Effector memory CD4-positive, alpha-beta T cell (primary cell): ENCODE data around the gene RGR.

Source experiments
- DNase-seq, 3 donors: peaks; one replicate each; pipeline ENCODE4 v3.0.0-alpha.2; 2020
- H3K27ac ChIP-seq: 2 replicates; pipeline ENCODE4 v1.7.0; 2013; ENCODE audit warnings: mild to moderate bottlenecking, low read length, moderate library complexity; ENCODE audit not compliant: insufficient read depth, poor library complexity, severe bottlenecking
- H3K27me3 ChIP-seq: replicated peaks from 2 replicates; pipeline ENCODE4 v1.7.0; 2013; ENCODE audit warnings: mild to moderate bottlenecking, low read length; ENCODE audit not compliant: insufficient read depth, control insufficient read depth, poor library complexity, severe bottlenecking
- H3K36me3 ChIP-seq: 2 replicates; pipeline ENCODE4 v1.7.0; 2013; ENCODE audit warnings: mild to moderate bottlenecking, low read length, moderate library complexity; ENCODE audit not compliant: control insufficient read depth, insufficient read depth
- H3K4me1 ChIP-seq: 2 replicates; pipeline ENCODE4 v1.7.0; 2013; ENCODE audit warnings: low read length, mild to moderate bottlenecking; ENCODE audit not compliant: control insufficient read depth, insufficient read depth, poor library complexity, severe bottlenecking
- H3K4me3 ChIP-seq: 2 replicates; pipeline ENCODE4 v1.7.0; 2013; ENCODE audit warnings: low read length, low read depth, mild to moderate bottlenecking; ENCODE audit not compliant: insufficient read depth, poor library complexity, severe bottlenecking
- H3K9me3 ChIP-seq: 2 replicates; pipeline ENCODE4 v1.7.0; 2013; ENCODE audit warnings: mild to moderate bottlenecking, low read length, moderate library complexity; ENCODE audit not compliant: control insufficient read depth

The RGR gene

DNA sequence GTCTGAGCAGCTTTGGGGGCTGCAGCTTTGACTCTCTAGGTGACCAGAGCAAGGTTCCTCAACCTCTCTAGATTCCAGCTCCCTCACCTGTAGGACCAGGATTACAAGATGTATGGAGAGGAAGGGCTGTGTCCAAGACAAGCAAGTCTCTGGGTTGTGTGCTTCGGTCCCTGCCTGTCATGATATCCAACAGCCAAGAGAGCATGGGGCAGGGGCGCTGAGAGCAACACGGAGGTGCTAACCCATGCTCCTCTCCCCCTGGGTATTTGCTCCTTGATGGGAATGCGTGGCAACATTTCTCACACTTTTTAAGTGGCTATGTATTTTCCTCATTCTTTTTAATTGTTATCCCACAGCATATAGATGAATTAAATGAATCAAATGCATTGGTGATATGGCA is 40.2 kb upstream of the RGR start:
- no peak for DNase-seq
- Histone ChIP-seq H3K9me3 (no peaks in the 10 kb centered on the region), H3K27ac (no peak overlapping the region)

DNA sequence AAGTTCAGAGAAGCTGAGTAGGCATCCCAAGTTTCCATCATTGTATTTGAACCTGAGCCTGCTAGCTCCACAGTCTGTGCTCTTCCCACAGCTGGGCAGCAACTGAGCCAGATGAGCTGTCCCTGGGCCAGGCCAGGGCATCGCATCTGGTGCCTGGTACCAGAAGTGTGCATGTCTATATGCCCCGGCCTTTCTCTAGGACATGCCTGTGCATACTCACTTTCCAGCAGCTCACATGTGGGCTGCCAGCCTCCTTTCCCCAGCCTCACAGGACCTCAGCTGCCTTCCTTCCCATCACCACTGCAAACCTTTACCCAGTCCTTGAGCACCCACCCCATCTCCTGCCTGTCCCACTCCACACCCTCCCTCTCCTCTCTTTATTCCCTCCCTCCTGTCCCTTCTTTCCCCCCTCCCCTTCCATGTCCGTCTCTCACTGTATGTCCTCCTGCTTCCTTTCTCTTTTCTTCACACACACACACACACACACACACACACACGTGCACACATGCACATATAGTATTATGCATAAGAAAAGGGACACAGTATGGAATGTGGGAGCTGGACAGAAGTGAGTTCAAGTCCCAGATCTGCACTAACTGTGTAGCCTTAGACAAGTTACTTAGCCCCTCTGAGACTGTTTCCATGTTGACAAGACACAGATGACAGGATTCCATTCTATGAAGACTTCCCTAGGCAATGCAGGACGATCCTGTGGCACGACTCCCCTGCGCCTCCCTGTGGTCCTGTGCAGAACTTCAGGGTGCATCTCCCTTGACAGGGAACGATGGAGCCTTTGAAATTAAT is 39.6 kb upstream of the RGR start:
- DNase-seq, result peak; percentile 19 to 32 (median 32)
- H3K27me3 ChIP-seq, result no peaks in the 10 kb centered on the region
- H3K4me1 ChIP-seq, result no peaks in the 10 kb centered on the region
- H3K9me3 ChIP-seq, result no peaks in the 10 kb centered on the region
- H3K27ac ChIP-seq, result no peak overlapping the region
- H3K4me3 ChIP-seq, result no peak overlapping the region
- no peaks in the 10 kb centered on the region for H3K36me3 ChIP-seq

More for the DNA sequence above, 40.2 kb upstream of the RGR start:
- Histone ChIP-seq H3K36me3 (no peaks in the 10 kb centered on the region), H3K4me3 (no peak overlapping the region), H3K4me1 (no peaks in the 10 kb centered on the region), H3K27me3 (no peaks in the 10 kb centered on the region)

DNA sequence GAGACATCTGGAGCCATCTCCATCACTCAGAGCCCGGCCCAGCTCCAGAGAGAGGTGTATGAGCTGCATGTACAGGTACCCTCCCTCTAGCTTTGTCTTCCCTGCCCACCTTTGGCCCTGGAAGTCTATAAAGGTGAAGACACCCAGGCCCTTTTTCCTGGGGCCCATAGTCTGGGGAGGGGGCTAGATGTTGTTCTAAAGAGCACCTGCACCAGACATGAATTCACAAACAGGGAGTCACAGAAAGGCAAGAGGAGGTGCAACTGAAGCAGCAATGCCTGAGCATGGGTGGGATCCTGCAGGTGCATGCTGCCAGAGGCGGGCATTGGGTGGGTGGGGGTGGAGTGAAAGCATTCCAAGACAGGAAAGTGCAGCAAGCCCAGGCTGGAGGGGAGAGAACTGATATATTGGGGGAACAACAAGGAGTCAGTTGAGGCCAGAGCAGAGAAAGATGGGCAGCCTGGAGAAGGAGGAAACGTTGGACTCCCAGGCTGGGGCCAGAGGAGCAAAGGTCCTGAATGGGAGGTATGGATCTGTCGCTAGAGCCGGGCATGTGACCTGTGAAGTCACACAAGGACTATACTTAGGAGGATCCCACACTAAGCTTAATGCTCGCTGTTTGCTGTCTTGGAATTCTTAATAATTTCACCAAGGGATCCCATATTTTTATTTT is 38.9 kb upstream of the RGR start:
- Histone ChIP-seq H3K36me3 (no peaks in the 10 kb centered on the region), H3K4me3 (no peak overlapping the region), H3K27me3 (no peaks in the 10 kb centered on the region), H3K27ac (no peak overlapping the region), H3K9me3 (no peaks in the 10 kb centered on the region), H3K4me1 (no peaks in the 10 kb centered on the region)
- no peak for DNase-seq

DNA sequence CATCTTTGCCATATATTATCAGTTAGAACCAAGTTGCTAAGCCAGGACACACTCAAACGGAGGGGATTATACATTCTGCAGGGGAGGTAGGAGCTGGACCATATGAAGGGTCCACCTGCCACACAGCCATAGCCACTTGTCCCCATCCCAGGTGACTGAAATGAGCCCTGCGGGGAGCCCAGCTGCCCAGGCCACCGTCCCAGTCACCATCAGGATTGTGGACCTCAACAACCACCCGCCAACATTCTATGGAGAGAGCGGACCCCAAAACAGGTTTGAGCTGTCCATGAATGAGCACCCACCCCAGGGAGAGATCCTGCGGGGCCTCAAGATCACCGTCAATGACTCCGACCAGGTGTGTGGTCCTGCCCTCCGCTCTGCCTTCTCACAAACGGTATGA is 36.8 kb upstream of the RGR start:
- H3K27ac ChIP-seq, result no peak overlapping the region
- H3K9me3 ChIP-seq, result no peaks in the 10 kb centered on the region
- no peak overlapping the region for H3K4me3 ChIP-seq
- H3K4me1 ChIP-seq, result no peaks in the 10 kb centered on the region
- H3K36me3 ChIP-seq, result no peaks in the 10 kb centered on the region
- DNase-seq, result no peak
- no peaks in the 10 kb centered on the region for H3K27me3 ChIP-seq

DNA sequence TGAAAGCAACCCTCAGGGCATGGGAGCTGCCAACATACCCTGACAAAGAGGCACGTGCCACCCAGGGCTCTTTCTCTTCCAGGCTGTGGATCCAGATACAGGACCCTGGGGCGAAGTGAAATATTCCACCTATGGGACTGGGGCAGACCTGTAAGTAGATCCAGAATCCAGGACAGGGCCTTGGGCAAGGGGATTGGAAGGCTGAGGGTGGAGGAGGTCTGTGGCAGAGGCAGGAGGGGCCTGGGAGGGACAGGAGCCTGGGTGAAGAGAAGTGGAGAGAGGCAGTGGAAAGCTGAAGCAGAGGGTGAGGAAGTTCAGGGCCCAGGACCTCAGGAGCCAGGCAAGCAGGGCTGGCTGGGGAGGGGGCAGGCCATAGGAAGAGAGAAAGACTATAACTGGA is 33.3 kb upstream of the RGR start:
- Histone ChIP-seq H3K27me3 (no peaks in the 10 kb centered on the region), H3K9me3 (no peaks in the 10 kb centered on the region), H3K4me3 (no peak overlapping the region), H3K36me3 (no peaks in the 10 kb centered on the region), H3K4me1 (no peaks in the 10 kb centered on the region), H3K27ac (no peak overlapping the region)
- no peak for DNase-seq

DNA sequence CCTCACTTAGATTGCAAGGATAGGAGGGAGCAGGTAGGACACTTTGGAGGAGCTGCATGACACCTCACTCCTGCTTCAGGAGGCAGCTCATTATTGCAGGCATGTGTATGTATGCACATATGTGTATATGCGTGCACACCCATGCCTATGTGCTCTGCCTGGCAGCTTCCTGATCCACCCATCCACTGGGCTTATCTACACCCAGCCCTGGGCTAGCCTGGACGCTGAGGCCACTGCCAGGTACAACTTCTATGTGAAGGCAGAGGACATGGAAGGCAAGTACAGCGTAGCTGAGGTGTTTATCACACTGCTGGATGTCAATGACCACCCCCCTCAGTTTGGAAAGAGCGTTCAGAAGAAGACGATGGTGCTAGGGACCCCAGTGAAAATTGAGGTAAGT is 32.8 kb upstream of the RGR start:
- Histone ChIP-seq H3K27me3 (no peaks in the 10 kb centered on the region), H3K27ac (no peak overlapping the region), H3K4me3 (no peak overlapping the region), H3K4me1 (no peaks in the 10 kb centered on the region), H3K36me3 (no peaks in the 10 kb centered on the region), H3K9me3 (no peaks in the 10 kb centered on the region)
- no peak for DNase-seq

DNA sequence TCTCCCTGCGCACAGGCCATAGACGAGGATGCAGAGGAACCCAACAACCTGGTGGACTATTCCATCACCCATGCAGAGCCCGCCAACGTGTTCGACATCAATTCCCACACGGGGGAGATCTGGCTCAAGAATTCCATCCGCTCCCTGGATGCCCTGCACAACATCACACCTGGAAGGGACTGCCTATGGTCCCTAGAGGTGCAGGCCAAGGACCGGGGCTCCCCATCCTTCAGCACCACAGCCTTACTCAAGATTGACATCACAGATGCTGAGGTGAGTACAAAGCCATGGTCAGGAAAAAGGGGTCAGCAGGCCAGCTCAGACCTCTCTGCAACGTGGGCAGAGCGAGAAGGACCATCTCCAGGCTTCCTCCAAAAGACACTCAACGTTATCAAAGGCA is 31.8 kb upstream of the RGR start:
- no peaks in the 10 kb centered on the region for H3K27me3 ChIP-seq
- H3K4me1 ChIP-seq, result no peaks in the 10 kb centered on the region
- no peak for DNase-seq
- H3K4me3 ChIP-seq, result no peak overlapping the region
- H3K27ac ChIP-seq, result no peak overlapping the region
- H3K9me3 ChIP-seq, result no peaks in the 10 kb centered on the region
- H3K36me3 ChIP-seq, result no peaks in the 10 kb centered on the region

DNA sequence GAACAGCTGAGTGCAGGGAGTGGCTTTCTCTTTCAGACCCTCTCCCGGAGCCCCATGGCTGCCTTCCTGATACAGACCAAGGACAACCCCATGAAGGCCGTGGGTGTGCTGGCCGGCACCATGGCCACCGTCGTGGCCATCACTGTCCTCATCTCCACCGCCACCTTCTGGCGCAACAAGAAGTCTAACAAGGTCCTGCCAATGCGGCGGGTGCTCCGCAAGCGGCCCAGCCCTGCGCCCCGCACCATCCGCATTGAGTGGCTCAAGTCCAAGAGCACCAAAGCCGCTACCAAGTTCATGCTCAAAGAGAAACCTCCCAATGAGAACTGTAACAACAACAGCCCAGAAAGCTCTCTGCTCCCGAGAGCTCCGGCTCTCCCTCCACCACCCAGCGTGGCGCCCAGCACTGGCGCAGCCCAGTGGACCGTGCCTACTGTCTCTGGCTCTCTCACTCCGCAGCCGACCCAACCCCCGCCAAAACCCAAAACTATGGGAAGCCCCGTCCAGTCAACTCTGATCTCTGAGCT is 30.7 kb upstream of the RGR start:
- Histone ChIP-seq H3K36me3 (no peaks in the 10 kb centered on the region), H3K27ac (no peak overlapping the region), H3K9me3 (no peaks in the 10 kb centered on the region), H3K27me3 (no peaks in the 10 kb centered on the region), H3K4me3 (no peak overlapping the region), H3K4me1 (no peaks in the 10 kb centered on the region)
- no peak for DNase-seq

DNA sequence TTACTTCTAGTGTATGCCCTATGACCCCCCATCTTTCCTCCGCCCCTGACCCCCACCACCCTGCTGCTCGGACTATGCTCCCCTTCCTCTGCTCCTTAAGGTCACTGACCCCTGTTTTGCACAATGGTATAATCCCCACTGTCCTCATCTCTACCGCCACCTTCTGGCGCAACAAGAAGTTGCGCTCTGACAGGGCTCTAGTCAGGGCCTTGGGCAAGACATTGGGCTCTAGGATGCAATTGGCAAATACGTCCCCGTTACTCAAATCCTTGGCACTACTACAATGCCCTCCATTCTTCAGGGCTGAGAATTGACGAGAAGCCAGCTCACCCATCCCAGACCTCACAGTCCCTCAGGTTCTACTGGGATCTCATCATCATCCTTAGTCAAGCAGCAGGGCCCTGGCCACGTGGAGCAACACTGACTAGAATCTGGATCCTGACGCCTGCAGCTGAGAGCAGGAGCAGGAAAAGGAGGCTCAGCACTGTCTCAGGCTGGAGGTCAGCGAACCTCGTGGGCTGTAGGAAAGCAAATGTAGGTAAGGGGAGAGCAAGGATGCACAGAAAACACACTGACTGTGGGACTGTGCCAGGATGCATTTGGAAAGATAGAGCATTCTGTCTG is 30.1 kb upstream of the RGR start:
- no peak for DNase-seq
- no peak overlapping the region for H3K4me3 ChIP-seq
- no peaks in the 10 kb centered on the region for H3K9me3 ChIP-seq
- H3K27ac ChIP-seq, result no peak overlapping the region
- H3K4me1 ChIP-seq, result no peaks in the 10 kb centered on the region
- no peaks in the 10 kb centered on the region for H3K36me3 ChIP-seq
- no peaks in the 10 kb centered on the region for H3K27me3 ChIP-seq

DNA sequence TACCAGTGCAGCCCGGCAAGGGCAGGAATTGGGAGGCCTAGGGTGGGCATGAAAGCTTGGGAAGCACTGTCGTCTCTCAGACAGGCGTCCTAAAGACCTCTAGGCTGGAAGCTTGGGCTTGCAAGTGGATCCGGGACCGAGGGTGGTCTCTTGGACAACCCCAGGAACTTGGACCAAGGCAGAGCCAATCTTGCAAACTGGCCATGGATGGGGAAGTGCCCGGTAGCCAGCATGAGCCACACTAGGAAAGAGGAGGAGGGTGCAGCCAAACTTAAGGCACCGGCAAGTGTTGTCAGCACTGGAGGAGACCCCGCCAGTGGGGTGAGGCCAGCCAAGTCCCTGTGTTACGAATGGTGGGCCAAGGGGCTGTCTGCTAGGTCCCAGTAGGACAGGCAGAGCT is 28.0 kb upstream of the RGR start:
- H3K27ac ChIP-seq, result no peak overlapping the region
- no peaks in the 10 kb centered on the region for H3K27me3 ChIP-seq

More for the DNA sequence above, 28.0 kb upstream of the RGR start:
- Histone ChIP-seq H3K36me3 (no peaks in the 10 kb centered on the region), H3K4me3 (no peak overlapping the region), H3K4me1 (no peaks in the 10 kb centered on the region), H3K9me3 (no peaks in the 10 kb centered on the region)
- no peak for DNase-seq
